ENCODE results near the gene AUTS2.
"Not testable (repeated sequence)": the region's sequence is repeated elsewhere in the genome, so short reads cannot be mapped to it uniquely, and the experiment has no call there.

Gene AUTS2

DNA sequence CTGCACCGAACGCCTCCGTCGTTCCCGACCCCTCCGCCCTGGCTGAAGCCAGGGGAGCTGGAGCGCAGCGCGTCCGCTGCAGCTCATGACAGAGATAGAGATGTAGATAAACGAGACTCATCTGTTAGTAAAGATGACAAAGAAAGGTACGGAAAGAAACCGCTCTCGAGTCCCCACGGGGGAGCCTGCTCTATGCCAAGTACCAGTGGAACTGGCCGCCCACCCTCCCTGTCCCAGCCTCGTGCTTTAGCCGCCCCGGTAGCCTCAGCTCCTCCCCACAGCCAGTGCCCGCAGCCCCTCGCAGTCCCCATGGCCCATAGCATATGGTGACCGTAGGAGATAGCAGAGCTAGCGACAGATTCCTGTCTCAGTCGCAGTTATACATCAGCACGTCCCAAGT, 1189.0 kb downstream of the AUTS2 start:
- DNase-seq (ENCODE audit: low read depth) = no peak

DNA sequence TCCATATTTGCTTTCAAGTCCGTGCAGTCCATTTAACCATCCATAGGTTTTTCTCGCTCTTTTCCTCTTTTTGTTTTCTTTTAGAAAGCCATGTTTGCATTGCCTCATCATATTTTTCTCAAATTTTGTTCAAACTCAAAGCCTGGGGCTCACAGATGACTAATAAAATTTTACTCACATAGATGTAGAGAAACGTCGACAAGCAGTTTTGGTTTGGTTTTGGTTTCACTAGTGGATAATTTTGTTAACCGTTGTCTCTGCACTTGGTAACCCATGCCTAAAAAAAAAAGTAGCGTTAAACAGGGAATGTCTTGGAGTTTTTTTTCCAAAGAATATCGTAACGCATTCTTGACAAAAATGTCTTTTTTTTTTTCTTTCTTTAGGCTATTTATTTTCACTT, 1189.5 kb downstream of the AUTS2 start:
- no peak for DNase-seq (ENCODE audit: low read depth)

DNA sequence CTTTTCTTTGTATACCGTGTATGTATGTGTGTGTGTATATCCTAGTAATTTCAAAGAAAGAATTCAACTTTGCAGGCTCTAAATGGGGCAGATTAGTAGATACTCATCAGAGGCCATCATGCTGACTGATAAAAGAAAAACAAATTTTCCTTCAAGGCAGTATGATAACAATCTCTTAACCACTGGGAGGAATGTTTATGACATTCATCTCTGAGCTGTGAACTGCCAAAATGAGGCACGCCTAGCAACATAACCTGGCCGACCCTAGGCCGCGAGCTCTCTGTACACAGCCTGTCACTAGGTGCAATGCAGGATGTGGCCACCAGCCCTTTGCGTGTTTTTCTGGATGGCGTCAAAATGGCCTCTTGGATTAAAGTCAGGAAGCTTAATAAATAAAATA, 1190.0 kb downstream of the AUTS2 start:
- no peak for DNase-seq (ENCODE audit: low read depth)

DNA sequence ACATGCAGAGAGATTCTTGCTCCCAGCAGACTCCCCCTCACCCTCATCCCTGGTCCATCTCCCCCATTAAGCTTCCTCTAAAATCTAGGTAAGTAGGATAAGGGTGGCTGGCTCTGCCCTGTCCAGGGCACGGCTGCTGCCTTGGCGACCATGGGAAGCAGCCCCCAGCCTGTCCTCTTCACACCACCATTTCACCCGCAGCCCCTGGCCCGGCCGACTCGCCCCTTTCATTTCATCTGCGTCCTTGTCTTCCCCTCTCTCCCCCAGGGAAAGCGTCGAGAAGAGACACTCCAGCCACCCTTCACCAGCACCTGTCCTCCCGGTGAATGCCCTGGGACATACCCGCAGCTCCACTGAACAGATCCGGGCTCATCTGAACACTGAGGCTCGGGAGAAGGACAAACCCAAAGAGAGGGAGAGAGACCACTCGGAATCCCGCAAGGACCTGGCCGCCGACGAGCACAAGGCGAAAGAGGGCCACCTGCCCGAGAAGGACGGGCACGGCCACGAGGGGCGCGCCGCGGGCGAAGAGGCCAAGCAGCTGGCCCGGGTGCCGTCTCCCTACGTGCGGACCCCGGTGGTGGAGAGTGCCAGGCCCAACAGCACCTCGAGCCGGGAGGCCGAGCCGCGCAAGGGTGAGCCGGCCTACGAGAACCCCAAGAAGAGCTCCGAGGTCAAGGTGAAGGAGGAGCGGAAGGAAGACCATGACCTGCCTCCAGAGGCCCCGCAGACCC, 1191.4 kb downstream of the AUTS2 start:
- DNase-seq (ENCODE audit: low read depth) = no peak

DNA sequence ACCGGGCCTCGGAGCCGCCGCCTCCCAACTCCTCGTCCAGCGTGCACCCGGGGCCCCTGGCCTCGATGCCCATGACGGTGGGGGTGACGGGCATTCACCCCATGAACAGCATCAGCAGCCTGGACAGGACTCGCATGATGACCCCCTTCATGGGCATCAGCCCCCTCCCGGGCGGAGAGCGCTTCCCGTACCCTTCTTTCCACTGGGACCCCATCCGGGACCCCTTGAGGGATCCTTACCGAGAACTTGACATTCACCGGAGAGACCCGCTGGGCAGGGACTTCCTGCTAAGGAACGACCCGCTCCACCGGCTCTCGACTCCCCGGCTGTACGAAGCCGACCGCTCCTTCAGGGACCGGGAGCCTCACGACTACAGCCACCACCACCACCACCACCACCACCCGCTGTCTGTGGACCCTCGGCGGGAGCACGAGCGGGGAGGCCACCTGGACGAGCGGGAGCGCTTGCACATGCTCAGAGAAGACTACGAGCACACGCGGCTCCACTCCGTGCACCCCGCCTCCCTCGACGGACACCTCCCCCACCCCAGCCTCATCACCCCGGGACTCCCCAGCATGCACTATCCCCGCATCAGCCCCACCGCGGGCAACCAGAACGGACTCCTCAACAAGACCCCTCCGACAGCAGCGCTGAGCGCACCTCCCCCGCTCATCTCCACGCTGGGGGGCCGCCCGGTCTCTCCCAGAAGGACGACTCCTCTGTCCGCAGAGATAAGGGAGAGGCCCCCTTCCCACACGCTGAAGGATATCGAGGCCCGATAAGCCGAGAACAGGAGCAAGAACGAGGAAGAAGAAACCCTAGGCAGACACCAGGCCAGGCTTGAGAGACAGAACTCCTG, 1192.2 kb downstream of the AUTS2 start:
- DNase-seq (ENCODE audit: low read depth) = no peak

DNA sequence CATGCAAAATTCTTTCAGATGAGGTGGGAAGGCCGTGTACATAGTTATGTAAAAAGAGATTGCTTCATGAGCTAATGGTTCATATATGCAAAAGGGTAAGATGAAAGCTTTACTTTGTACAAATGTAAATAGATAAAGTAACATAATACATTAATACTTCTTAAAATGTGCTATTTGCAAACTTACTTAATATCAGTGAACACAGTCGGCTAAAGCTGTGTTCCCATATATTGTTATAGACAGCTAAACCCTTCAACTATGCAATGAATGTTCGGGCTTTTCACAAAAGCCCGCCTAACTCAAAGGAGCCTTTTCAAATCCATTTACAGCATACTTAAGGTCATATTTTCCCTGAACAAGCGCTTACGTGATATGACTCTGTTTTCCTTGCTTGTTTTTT, 1193.1 kb downstream of the AUTS2 start:
- no peak for DNase-seq (ENCODE audit: low read depth)

DNA sequence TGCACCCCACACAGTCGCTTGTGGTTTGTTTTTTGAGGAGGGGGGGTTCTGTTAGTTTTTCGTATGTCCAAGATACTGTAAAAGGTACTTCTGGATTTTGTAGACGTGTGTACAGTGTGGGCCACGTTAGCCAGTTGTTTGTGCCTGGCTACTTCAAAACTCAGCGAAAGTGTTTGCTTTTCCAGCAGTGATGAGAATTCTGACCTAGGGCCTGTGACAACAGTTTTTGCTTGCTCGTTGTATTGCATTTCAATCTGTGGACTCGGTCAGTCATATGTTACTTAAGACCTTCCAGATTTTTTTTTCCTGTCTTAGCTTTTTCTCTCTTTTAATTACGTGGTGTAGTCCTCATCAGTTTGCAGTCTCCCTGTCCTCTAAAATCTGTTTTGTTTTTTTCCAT, 1194.8 kb downstream of the AUTS2 start:
- DNase-seq (ENCODE audit: low read depth) = no peak

DNA sequence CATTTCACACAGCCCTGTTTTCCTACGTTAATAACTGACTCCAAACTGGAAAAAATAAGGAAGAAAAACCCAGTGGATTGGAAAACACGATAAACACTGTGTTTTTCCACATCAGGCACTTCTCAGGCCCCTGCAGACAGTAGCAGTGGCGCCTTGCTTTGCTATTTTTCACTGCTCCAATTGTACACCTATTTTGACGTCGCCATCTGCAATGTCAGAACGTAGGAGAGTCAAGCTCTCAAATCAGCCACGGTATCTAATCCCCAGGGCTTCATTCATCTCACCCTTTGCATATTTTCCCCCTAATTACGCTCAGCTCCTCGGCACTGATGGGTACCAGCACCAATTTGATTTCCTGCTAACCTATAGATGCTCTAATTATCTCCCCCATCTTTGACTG, 1195.5 kb downstream of the AUTS2 start:
- no peak for DNase-seq (ENCODE audit: low read depth)

DNA sequence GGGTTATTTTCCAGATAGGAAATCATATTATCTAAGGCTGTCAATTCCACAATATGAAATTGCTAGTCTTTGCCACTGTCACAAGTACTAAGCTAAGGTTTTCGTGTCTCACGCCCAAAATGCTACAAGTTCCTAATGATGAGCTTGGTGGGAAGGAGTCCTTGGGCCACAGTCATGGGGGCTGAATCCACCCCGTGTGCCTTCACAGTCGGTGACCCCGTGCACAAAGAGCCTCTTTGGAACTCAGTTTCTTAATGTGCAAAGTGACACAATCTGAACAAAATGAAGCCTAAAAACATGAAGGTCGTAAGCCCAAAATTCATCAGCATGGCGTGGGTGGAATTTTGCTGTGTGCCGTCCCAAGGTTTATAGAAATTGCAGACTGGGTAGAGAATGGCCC, 1196.7 kb downstream of the AUTS2 start:
- no peak for DNase-seq (ENCODE audit: low read depth)

DNA sequence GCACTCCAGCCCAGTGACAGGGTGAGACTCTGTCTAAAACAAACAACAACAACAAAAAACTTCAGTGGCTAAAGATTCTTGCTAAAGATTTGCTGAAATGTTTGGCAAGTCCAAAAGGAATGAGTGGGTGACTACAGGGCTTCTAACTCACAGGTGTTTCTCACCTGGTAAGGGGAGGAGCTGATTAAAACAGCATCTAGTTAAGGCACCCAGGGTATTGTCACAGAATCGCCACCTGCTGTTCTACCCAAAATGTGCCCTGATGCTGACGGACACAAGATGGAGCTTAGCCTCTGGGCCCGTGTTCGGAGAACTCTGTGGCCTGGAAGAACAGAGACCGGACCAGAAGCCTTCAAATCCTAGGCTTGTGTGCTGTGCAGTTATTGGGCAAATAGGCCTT, 1197.7 kb downstream of the AUTS2 start:
- no peak for DNase-seq (ENCODE audit: low read depth)

DNA sequence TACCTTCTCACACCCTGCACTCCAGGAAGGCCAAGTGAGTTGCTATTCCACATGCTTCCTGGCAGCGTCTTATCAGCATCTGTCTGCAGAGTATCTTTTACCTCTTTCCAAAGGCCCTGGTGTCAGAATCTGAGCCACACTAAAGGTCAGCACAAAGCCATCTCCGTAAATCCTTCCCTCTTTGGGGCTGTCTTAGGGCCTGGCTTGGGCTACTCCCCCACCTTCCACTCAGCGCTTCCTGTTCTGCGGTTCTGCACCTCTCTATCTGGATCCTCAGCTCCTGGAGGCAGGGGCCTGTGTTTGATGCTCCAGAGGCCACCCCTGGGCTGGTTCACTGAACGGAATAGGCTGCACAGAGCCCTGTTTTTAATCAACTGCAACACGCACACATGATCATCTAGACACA, 1198.8 kb downstream of the AUTS2 start:
- DNase-seq (ENCODE audit: low read depth) = no peak

DNA sequence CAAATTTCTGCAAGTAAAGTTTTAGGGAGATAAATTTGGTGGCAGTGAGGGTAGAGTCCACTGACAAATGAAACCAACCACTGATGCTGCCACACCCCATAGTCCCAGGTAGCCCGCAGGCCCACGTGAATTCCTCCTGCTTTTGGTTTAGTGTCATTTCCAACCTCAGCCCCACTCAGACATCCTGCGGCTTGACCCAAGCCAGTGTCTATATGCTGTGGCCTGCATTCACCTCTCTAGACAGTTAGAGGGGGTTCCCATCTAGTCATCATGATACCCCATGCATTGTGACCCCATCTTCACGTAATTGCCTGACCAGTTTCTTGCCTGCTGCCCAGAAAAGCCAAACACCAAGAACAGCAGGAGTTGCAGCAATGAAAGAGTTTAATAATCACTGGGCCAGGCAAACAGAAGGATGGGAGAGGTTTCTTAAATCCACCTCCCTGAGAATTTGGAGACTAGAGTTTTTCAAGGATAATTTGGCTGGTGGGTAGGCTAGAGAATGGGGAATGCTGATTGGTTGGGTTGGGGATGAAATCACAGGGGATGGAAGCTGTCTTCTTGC, 1201.6 kb downstream of the AUTS2 start:
- DNase-seq (ENCODE audit: low read depth) = no peak

DNA sequence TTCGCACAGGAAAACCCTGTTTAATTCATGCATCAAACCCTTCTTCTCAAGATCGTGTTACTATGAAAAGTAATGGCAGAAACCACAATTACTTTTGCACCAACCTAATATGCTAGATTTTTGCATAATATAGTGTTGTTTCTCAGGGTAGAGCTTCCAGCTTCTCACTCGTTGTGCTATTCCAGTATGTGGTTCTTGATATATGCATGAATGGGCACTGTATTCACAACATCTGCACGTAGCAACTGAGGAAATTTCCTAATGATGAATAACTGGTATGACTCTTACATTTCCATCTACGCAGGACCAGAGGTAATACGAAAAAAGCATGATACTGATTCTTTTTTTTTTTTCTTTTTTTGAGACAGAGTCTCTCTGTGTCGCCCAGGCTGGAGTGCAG, 1207.1 kb downstream of the AUTS2 start:
- DNase-seq (ENCODE audit: low read depth) = no peak

DNA sequence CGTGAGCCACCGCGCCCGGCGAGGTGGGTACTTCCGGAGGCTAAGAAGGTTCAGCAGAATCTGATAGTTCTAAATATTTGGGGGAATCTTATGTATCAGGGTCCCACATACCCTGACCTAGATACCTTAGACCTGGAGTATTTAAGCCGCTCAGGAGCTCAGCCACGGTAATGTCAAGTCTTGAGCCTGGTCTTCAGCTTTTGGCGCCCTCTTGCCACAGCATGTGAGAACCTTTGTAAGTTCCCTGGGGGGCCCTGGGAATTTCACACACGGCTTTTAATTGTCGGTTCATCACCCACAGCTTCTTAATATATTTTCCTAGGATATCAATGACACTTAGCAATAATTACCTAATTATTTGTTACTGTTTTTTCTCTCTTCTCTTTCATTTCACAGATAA, 1209.4 kb downstream of the AUTS2 start:
- no peak for DNase-seq (ENCODE audit: low read depth)

DNA sequence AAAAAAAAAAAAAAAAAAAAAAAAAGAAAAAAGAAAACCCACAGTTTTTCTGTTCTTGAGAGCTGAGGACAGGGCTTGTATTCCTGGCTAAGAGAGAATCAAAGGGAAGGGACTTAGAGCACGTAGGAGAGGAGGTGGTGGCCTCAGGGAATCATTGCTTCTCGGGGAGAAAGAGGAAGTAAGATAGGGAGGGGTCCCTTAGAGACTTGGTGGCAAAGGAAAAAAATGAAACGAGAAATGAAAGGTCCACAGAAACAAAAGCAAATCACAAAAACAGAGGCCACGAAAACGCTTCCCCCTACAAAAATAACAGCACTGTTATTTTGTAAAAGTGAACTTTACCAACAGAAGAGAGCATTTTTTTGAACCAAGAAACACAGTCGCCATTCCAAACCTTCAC, 1210.6 kb downstream of the AUTS2 start:
- DNase-seq (ENCODE audit: low read depth) = no peak

DNA sequence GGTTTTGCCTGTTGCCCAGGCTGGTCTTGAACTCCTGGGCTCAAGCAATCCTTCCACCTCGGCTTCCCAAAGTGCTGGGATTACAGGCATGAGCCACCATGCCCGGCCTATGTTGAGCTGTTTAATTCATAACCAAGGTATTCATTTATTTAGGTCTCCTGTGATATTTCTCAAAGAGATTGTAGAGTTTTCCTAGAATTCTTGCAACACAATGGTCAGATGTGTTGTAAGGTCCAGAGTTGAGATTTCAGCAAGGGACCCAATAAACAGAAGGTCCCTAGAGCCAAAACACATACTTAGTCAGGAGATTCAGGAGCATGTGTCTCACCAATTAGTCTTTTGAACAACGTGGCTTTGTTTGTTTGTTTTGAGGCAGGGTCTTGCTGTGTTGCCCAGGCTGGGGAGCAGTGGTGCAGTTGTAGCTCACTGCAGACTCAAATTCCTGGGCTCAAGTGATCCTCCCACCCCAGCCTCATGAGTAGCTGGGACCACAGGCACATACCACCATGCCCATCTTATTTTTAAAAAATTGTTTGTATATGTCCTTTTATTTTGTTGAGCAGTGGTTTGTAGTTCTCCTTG, 1212.4 kb downstream of the AUTS2 start:
- no peak for DNase-seq (ENCODE audit: low read depth)

DNA sequence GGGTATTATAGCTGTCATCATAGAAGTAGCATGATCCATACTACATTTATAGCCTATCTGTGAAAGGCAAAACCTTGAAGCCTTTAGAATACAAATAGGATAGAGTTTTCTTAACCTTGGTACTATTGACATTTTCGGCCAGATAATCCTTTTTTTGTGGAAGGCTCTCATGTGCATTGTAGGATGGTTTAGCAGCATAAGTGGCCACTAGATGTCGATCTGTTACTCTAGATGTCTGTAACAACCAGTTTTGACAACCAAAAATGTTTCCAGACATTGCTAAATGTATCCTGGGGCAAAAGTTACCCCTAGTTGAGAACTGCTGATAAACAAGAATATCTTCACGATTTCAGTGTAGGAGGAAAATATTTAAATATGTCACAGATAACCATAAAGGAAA, 1214.2 kb downstream of the AUTS2 start:
- no peak for DNase-seq (ENCODE audit: low read depth)

DNA sequence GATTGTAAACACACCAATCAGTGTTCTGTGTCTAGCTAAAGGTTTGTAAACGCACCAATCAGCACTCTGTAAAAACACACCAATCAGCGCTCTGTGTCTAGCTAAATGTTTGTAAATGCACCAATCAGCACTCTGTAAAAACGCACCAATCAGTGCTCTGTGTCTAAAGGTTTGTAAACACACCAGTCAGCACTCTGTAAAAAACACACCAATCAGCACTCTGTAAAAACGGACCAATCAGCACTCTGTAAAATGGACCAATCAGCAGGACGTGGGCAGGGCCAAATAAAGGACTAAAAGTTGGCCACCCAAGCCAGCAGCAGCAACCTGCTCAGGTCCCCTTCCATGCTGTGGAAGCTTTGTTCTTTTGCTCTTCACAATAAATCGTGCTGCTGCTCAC, 1224.2 kb downstream of the AUTS2 start:
- not testable (repeated sequence) for DNase-seq (ENCODE audit: low read depth)

DNA sequence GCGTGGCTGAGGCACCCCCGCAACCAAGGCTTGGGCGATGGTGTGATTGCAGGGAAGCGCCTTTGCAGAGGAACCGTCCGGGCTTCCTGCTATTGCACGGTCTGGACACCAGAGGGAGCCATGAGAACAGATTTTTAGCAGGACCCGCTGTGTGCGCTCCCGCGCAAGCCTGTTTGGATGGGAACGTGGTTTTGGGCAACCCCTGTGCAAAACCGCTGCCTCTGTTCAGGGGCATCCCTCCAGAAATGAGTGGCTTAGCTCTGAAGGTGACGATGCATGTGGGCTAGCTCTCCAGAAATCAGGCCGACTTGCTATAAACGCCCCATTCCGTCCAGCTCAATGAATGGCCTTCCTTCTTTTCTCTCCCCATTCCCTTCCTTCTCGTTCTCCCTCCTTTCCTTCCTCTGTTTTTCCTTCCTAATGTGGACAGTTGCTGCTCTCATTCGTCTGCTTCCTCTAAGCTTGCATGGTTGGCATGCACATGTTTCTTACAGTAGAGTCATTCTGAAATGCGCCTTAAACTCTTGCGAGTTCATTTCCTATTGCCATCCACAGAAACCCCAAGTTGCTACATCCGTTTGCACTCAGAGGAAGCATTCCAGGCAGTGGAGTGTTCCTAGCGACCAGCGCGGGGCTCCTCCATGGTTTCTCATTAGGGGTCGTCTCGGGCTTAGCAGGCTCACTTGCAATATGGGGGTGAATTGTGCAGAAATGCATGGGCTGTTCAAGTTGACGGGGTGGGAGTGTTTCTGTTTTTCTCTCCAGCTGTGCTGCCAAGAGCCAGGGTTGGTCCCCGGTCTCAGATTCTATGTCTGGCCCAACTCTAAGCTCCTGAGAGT, 1231.2 kb downstream of the AUTS2 start:
- peak; percentile 27 for DNase-seq (ENCODE audit: low read depth)

DNA sequence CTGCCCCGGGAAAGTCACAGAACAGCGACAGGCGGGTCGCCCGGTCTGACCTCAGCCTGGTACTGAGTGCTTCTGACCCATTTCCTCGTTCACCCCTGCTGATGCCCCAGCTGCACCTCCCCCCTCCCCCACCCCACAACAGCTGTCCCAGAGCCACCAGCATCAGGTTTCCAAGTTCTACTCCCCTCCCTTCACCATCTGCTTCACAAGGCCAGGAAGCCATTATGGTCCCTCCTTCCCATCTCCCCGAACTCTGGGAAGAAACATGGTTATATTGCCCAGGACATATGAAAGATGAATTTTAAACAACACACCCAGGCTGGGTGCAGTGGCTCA, 1231.8 kb downstream of the AUTS2 start:
- no peak for DNase-seq (ENCODE audit: low read depth)

DNA sequence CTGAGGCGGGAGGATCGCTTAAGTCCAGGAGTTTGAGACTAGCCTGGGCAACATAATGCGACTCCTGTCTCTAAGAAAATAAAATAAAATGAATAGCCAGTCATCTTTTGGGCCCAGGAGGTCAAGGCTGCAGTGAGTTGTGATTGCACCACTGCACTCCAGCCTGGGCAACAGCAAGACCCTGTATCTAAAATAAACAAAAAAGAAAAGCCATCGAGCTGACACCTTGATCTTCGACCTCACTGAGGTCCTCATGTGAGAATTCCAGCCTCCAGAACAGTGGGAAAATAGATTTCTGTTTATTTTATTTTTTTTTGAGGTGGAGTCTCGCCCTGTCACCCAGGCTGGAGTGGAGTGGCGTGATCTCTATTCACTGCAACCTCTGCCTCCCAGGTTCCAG, 1232.2 kb downstream of the AUTS2 start:
- no peak for DNase-seq (ENCODE audit: low read depth)

DNA sequence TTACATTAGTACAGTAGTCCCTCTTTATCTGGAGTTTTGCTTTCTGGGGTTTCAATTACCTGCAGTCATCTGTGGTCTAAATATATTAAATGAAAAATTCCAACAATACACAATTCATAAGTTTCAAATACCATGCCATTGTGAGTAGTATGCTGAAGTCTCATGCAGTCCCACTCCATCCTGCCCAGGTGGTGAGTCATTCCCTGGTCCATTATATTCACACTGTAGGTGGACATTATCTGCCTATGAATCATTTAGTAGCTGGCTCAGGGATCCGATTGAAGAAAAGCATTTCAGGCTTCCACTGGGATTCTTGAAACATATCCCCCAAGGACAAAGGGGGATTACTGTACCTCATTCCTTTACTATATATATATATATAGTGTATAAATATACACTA, 1235.5 kb downstream of the AUTS2 start:
- DNase-seq (ENCODE audit: low read depth) = no peak

Measured in stimulated activated CD8-positive, alpha-beta memory T cell treated with anti-CD3 and anti-CD28 coated beads, Interleukin-15, amount 100 ng/mL, for 24 hours (primary cell).